HCT116 (cell line): Measurements from ENCODE around the gene AP1S1. TPM values are rescaled to one million over a fixed set of nuclear protein-coding genes. Genes with fewer than 3 reads are reported as not detected.

Experiments
- ATAC-seq: fragments of 200-7000 bp; cut with Tn5 transposase; 2 replicates; pipeline ENCODE4 v1.9.1; 2020; ENCODE audit warnings: mild to moderate bottlenecking, moderate library complexity
- BruUV-seq: library from RNA; stranded (reverse); fragments of 400-500 nt; replicated peaks from 2 replicates; lab custom pipeline; 2021; lab: Mats Ljungman, UMichigan
- CTCF ChIA-PET: fragments of 300-600 bp; sonication (Branson Sonifier 250); formaldehyde crosslinking; loops from one replicate; lab custom pipeline; 2021; ENCODE audit warnings: antibody characterized with exemption; lab: Charles Lee
- POLR2A ChIA-PET: fragments of 300-600, 350-600 bp; sonication (Branson Sonifier 250); formaldehyde crosslinking; loops from one replicate; lab custom pipeline; 2021; ENCODE audit warnings: antibody characterized with exemption; lab: Charles Lee
- RAD21 ChIA-PET, 2 experiments: fragments of 300-600 bp; sonication (Branson Sonifier 250); formaldehyde crosslinking; loops; one replicate each; lab custom pipeline; 2023; ENCODE audit warnings: low total read pairs in 2 of 2; ENCODE audit not compliant: uncharacterized antibody in 2 of 2, unreplicated experiment in 2 of 2, low non-redundant PET in 1 of 2; lab: Charles Lee
- DNase-seq: peaks from one replicate; pipeline ENCODE4 v3.0.0-alpha.2; 2010; ENCODE audit warnings: low read depth, low spot score
- H2AFZ ChIP-seq: fragments of 200-600 bp; shearing (Covaris generic), sonication (generic); 2 replicates; pipeline ENCODE4 v1.6.1; 2017; ENCODE audit warnings: low read depth, mixed run types, mixed read lengths, antibody characterized with exemption, low read length; ENCODE audit not compliant: poor library complexity, severe bottlenecking
- H3K27ac ChIP-seq: 2 replicates; pipeline ENCODE4 v1.5.1; 2012; ENCODE audit warnings: low read depth, low read length
- H3K27me3 ChIP-seq: fragments of 200-600 bp; sonication (generic); 2 replicates; pipeline ENCODE4 v1.6.1; 2016; ENCODE audit warnings: mixed run types, low read length, mixed read lengths; ENCODE audit not compliant: insufficient read depth
- H3K36me3 ChIP-seq, 2 experiments: fragments of 200-500 bp in 1 of 2; fragments of 200-600 bp in 1 of 2; sonication (Bioruptor generic) in 1 of 2; sonication (generic) in 1 of 2; 2 replicates each; pipeline versions ENCODE4 v1.5.1 to v1.6.1; 2014 to 2016; ENCODE audit warnings: low read length in 2 of 2, inconsistent platforms in 1 of 2, mixed read lengths in 1 of 2, mixed run types in 1 of 2; ENCODE audit not compliant: insufficient read depth in 2 of 2, control insufficient read depth in 1 of 2
- H3K4me1 ChIP-seq, 2 experiments: fragments of 200-600 bp in 1 of 2; sonication (generic) in 1 of 2; 2 replicates each; pipeline versions ENCODE4 v1.5.1 to v1.6.1; 2012 to 2017; ENCODE audit warnings: low read length in 2 of 2, inconsistent platforms in 1 of 2, mild to moderate bottlenecking in 1 of 2, mixed read lengths in 1 of 2, mixed run types in 1 of 2, moderate library complexity in 1 of 2; ENCODE audit not compliant: insufficient read depth in 2 of 2, control insufficient read depth in 1 of 2
- H3K4me2 ChIP-seq: fragments of 200-600 bp; sonication (generic); 2 replicates; pipeline ENCODE4 v1.6.1; 2017; ENCODE audit warnings: mixed run types, low read length, mixed read lengths
- H3K4me3 ChIP-seq, 2 experiments: fragments of 200-600 bp in 1 of 2; sonication (generic) in 1 of 2; replicated peaks in 1 of 2; 2 replicates each; pipeline ENCODE4 v1.5.1; 2011 to 2016; ENCODE audit warnings: low read length in 2 of 2, control low read depth in 1 of 2, low read depth in 1 of 2, mild to moderate bottlenecking in 1 of 2, mixed read lengths in 1 of 2, mixed run types in 1 of 2
- H3K79me2 ChIP-seq: fragments of 200-600 bp; sonication (generic); 2 replicates; pipeline ENCODE4 v1.6.1; 2017; ENCODE audit warnings: mild to moderate bottlenecking, mixed run types, low read length, moderate library complexity, mixed read lengths; ENCODE audit not compliant: insufficient read depth
- H3K9ac ChIP-seq: fragments of 200-600 bp; sonication (generic); 2 replicates; pipeline ENCODE4 v1.6.1; 2016; ENCODE audit warnings: low read length, mixed read lengths
- H3K9me2 ChIP-seq: fragments of 200-600 bp; sonication (generic), shearing (Covaris generic); 2 replicates; pipeline ENCODE4 v1.6.1; 2017; ENCODE audit warnings: mixed run types, mild to moderate bottlenecking, moderate library complexity; ENCODE audit not compliant: insufficient read depth
- H3K9me3 ChIP-seq, 2 experiments: fragments of 200-500 bp in 1 of 2; fragments of 200-600 bp in 1 of 2; sonication (Bioruptor generic) in 1 of 2; sonication (generic) in 1 of 2; 2 replicates each; pipeline ENCODE4 v1.6.1; 2014 to 2017; ENCODE audit warnings: low read length in 2 of 2, mixed read lengths in 2 of 2, inconsistent platforms in 1 of 2, low read depth in 1 of 2, mild to moderate bottlenecking in 1 of 2, mixed run types in 1 of 2, moderate library complexity in 1 of 2; ENCODE audit not compliant: control insufficient read depth in 1 of 2, insufficient read depth in 1 of 2
- H4K20me1 ChIP-seq: fragments of 200-600 bp; sonication (generic), shearing (Covaris generic); 2 replicates; pipeline ENCODE4 v1.6.1; 2017; ENCODE audit warnings: mixed run types, mild to moderate bottlenecking, moderate library complexity; ENCODE audit not compliant: insufficient read depth
- CEBPB ChIP-seq: IDR thresholded peaks from 2 replicates; pipeline ENCODE4 v1.6.1; 2012; ENCODE audit warnings: low read depth
- EZH2phosphoT487 ChIP-seq: fragments of 200-600 bp; IDR thresholded peaks from 2 replicates; pipeline ENCODE4 v1.6.1; 2018; ENCODE audit warnings: antibody characterized with exemption, borderline replicate concordance
- MAX ChIP-seq: IDR thresholded peaks from 2 replicates; pipeline ENCODE4 v1.6.1; 2012
- POLR2AphosphoS5 ChIP-seq: IDR thresholded peaks from 2 replicates; pipeline ENCODE4 v1.6.1; 2011; ENCODE audit warnings: mild to moderate bottlenecking, low read depth, low read length, moderate library complexity
- REST ChIP-seq: IDR thresholded peaks from 2 replicates; pipeline ENCODE4 v1.6.1; 2012; ENCODE audit warnings: low read depth
- ZFX ChIP-seq: fragments of 450-650 bp; IDR thresholded peaks from 2 replicates; pipeline ENCODE4 v1.6.1; 2017
- intact Hi-C: fragments of 100-400 bp; cut with micrococcal nuclease; formaldehyde crosslinking; loops from 2 replicates; pipeline ENCODE4 v1.10.0; 2022
- total RNA-seq: library from RNA; stranded (reverse); gene quantifications from one replicate; pipeline ENCODE4 v1.2.1, GENCODE V29; 2021; ENCODE audit not compliant: unreplicated experiment

The AP1S1 gene
- total RNA-seq, 1 experiment from 2014 or later: 130 TPM

GRCh38 chr7:101154693-101155102 is 422 bp downstream of the AP1S1 start:
- Histone ChIP-seq H3K9me3 (no peaks in the 10 kb centered on the region), H3K9me2 (no peaks in the 10 kb centered on the region), H3K4me1 (peaks cover 32 to 49% of the 10 kb centered on the region in 2 experiments), H3K79me2 (peaks cover 39% of the 10 kb centered on the region), H3K27ac (peak overlapping the region; percentile 78), H4K20me1 (no peaks in the 10 kb centered on the region), H3K9ac (peak overlapping the region; percentile 94), H3K36me3 (peaks cover 6 to 32% of the 10 kb centered on the region in 2 experiments; a peak in 3 of 4 replicates), H3K4me2 (peak overlapping the region; percentile 98), H2AFZ (no peak overlapping the region), H3K27me3 (no peaks in the 10 kb centered on the region), H3K4me3 (peak overlapping the region; percentile 74 to 85)
- no TSS peak for BruUV-seq
- DNase-seq (no peak), ATAC-seq (peak; percentile 13)
- POLR2A ChIA-PET: interaction anchor here (0.6 to 3.1 kb wide), 4 partner anchors 8 to 976 kb away, joined by 4 to 11 read pairs (median 7); partner anchors contain the start of gene VGF
- RAD21 ChIA-PET: no interaction called here
- intact Hi-C loops: no loop called here
- TF ChIP-seq POLR2AphosphoS5 (0 out of 2 replicates have a peak, but pooled peaks have one; percentile 5), ZFX (peak; percentile 50), CEBPB (no peak), MAX (no peak), REST (no peak), EZH2phosphoT487 (no peak)
- CTCF ChIA-PET: interaction anchor here (1.0 to 4.4 kb wide), 4 partner anchors 11 to 38 kb away, joined by 4 to 44 read pairs (median 22); no protein-coding TSS in a partner anchor
